ENCODE data around the gene PRSS23. TPM values are rescaled to one million over a fixed set of nuclear protein-coding genes. Genes with fewer than 3 reads are reported as not detected.

Gene PRSS23
- 38.5 and 56.6 TPM in 2 replicates for total RNA-seq

GRCh38 chr11:86800076-86800959, at the start of gene PRSS23:
Gene PRSS23, plus strand, starts transcription at chr11:86800542. Its CDS starts 7,102 bp downstream, at chr11:86807644.
- Histone ChIP-seq H3K4me3 (ENCODE audit: low read depth, low read length) (peak within 1 kb of the TSS; percentile 91), H3K27me3 (ENCODE audit: control insufficient read depth, insufficient read depth, low read length) (no peaks in the 10 kb centered on the region), H3K36me3 (ENCODE audit: control insufficient read depth, insufficient read depth, low read length) (no peaks in the 10 kb centered on the region)
- TF ChIP-seq CTCF (IDR thresholded peaks at IDR 0.05; ENCODE audit: insufficient read depth, low read length, poor library complexity, severe bottlenecking), result no peak
- DNase-seq (ENCODE audit: low read depth), result no peak

DNA sequence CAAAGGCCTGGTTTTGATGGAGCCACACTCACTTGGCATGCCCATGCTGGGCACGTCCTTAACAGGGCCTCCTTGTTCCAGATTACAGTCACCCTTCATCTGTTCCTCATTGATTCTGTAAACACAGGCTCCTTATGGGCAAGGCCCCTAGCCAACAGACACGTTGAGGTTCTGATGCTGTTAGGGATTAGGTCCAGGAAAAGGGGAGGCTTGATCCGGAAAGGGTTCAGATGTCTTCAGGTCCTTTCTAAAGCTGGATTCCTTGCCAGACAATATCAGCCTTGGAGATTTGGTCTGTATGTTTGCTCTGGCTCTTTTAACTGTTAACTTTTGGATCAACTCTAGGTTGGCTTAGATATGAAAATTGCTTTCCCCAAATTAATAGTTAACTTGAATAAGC, 46.9 kb upstream of the PRSS23 start:
- Histone ChIP-seq H3K27me3 (ENCODE audit: control insufficient read depth, insufficient read depth, low read length) (no peaks in the 10 kb centered on the region), H3K4me3 (ENCODE audit: low read depth, low read length) (no peak overlapping the region), H3K36me3 (ENCODE audit: control insufficient read depth, insufficient read depth, low read length) (no peaks in the 10 kb centered on the region)
- DNase-seq (ENCODE audit: low read depth), result no peak
- no peak for TF ChIP-seq CTCF (IDR thresholded peaks at IDR 0.05; ENCODE audit: insufficient read depth, low read length, poor library complexity, severe bottlenecking)

GRCh38 chr11:86755146-86755545, 45.2 kb upstream of the PRSS23 start:
- TF ChIP-seq CTCF (IDR thresholded peaks at IDR 0.05; ENCODE audit: insufficient read depth, low read length, poor library complexity, severe bottlenecking), result no peak
- H3K4me3 ChIP-seq (ENCODE audit: low read depth, low read length), result no peak overlapping the region
- DNase-seq (ENCODE audit: low read depth), result no peak
- no peaks in the 10 kb centered on the region for H3K27me3 ChIP-seq (ENCODE audit: control insufficient read depth, insufficient read depth, low read length)
- no peaks in the 10 kb centered on the region for H3K36me3 ChIP-seq (ENCODE audit: control insufficient read depth, insufficient read depth, low read length)

DNA sequence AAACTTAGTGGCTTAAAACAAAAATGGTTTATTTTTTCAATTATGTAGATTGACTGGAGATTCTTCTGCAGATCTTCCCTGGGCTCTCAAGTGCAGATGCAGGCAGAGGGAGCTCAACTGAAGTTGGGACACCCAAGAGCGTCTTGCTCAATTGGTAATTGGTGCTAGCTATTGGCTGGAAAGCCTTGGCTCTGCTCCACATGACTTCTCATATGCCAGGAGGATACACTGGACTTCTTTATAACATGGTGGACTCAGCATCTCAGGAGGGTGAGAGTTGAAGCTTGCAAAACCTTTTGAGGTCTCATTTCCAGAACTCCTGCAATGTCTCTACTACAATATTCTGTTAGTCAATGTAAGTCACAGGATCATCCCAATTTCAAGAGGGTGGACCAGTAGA, 42.2 kb upstream of the PRSS23 start:
- no peak for TF ChIP-seq CTCF (IDR thresholded peaks at IDR 0.05; ENCODE audit: insufficient read depth, low read length, poor library complexity, severe bottlenecking)
- no peak overlapping the region for H3K4me3 ChIP-seq (ENCODE audit: low read depth, low read length)
- H3K27me3 ChIP-seq (ENCODE audit: control insufficient read depth, insufficient read depth, low read length), result no peaks in the 10 kb centered on the region
- no peak for DNase-seq (ENCODE audit: low read depth)
- no peaks in the 10 kb centered on the region for H3K36me3 ChIP-seq (ENCODE audit: control insufficient read depth, insufficient read depth, low read length)

- H3K4me3 ChIP-seq (ENCODE audit: low read depth, low read length), result no peak overlapping the region
- no peaks in the 10 kb centered on the region for H3K27me3 ChIP-seq (ENCODE audit: control insufficient read depth, insufficient read depth, low read length)
- DNase-seq (ENCODE audit: low read depth), result no peak
- TF ChIP-seq CTCF (IDR thresholded peaks at IDR 0.05; ENCODE audit: insufficient read depth, low read length, poor library complexity, severe bottlenecking), result no peak
- H3K36me3 ChIP-seq (ENCODE audit: control insufficient read depth, insufficient read depth, low read length), result no peaks in the 10 kb centered on the region
These were observed 39.8 kb upstream of the PRSS23 start for GRCh38 chr11:86760577-86760976.

- Histone ChIP-seq H3K27me3 (ENCODE audit: control insufficient read depth, insufficient read depth, low read length) (no peaks in the 10 kb centered on the region), H3K4me3 (ENCODE audit: low read depth, low read length) (no peak overlapping the region), H3K36me3 (ENCODE audit: control insufficient read depth, insufficient read depth, low read length) (no peaks in the 10 kb centered on the region)
- DNase-seq (ENCODE audit: low read depth), result no peak
- no peak for TF ChIP-seq CTCF (IDR thresholded peaks at IDR 0.05; ENCODE audit: insufficient read depth, low read length, poor library complexity, severe bottlenecking)
These were observed 38.4 kb upstream of the PRSS23 start for GRCh38 chr11:86761978-86762377.

Measured in kidney epithelial cell (primary cell).